Transverse colon (tissue), 4 donors: ENCODE measurements around the gene SNX32. TPM values are rescaled to one million over a fixed set of nuclear protein-coding genes. Genes with fewer than 3 reads are reported as not detected.
A peak's percentile ranks its signal among the peaks of the same experiment; 100 is the strongest.

Experiments used
- DNase-seq: peaks from one replicate; pipeline ENCODE4 v3.0.0-alpha.2; 2019
- H3K27ac ChIP-seq, 4 donors: fragments of 200-600 bp; sonication (generic); 2 replicates each; pipeline ENCODE4 v1.5.1; 2016 to 2018; ENCODE audit warnings: inconsistent platforms in 4 of 4
- H3K27me3 ChIP-seq: fragments of 200-600 bp; sonication (generic); 2 replicates; pipeline ENCODE4 v1.5.1; 2017; ENCODE audit warnings: inconsistent platforms
- H3K36me3 ChIP-seq, 4 donors: fragments of 200-600 bp; sonication (generic); 2 replicates each; pipeline ENCODE4 v1.5.1; 2017 to 2019; ENCODE audit warnings: inconsistent platforms in 4 of 4
- H3K4me1 ChIP-seq, 4 donors: fragments of 200-600 bp; sonication (generic); 2 replicates each; pipeline ENCODE4 v1.5.1; 2017 to 2020; ENCODE audit warnings: inconsistent platforms in 4 of 4
- H3K4me3 ChIP-seq, 4 donors: fragments of 200-600 bp; sonication (generic); 1 replicate in 1 of 4; 2 replicates in 3 of 4; pipeline versions ENCODE4 v1.5.1 to v1.6.1; 2017 to 2019; ENCODE audit warnings: inconsistent platforms in 4 of 4
- H3K9me3 ChIP-seq, 2 donors: fragments of 200-600 bp; sonication (generic); 2 replicates each; pipeline ENCODE4 v1.5.1; 2017 to 2019; ENCODE audit warnings: inconsistent platforms in 2 of 2
- CTCF ChIP-seq, 5 experiments: fragments of 200-600 bp in 3 of 5; fragments of 450-650 bp in 2 of 5; sonication (generic) in 3 of 5; IDR thresholded peaks; 1 replicate in 2 of 5; 2 replicates in 3 of 5; pipeline ENCODE4 v1.5.1; 2016 to 2017; ENCODE audit warnings: antibody characterized with exemption in 5 of 5, inconsistent platforms in 3 of 5, mild to moderate bottlenecking in 2 of 5, moderate library complexity in 1 of 5
- EP300 ChIP-seq: sonication (generic); formaldehyde crosslinking; IDR thresholded peaks from one replicate; pipeline ENCODE4 v1.6.1; 2017; ENCODE audit warnings: antibody characterized with exemption, low read depth
- POLR2A ChIP-seq: fragments of 450-650 bp; IDR thresholded peaks from one replicate; pipeline ENCODE4 v1.6.1; 2016; ENCODE audit warnings: antibody characterized with exemption, mild to moderate bottlenecking, moderate library complexity
- POLR2AphosphoS5 ChIP-seq, 3 donors: sonication (generic); formaldehyde crosslinking; IDR thresholded peaks; one replicate each; pipeline ENCODE4 v1.6.1; 2016; ENCODE audit warnings: antibody characterized with exemption in 3 of 3
- WGBS, 2 donors: methylation state at CpG; one replicate each; pipeline ENCODE4 v1.1.5; 2018; ENCODE audit warnings: low coverage in 1 of 2; 5-methylcytosine and 5-hydroxymethylcytosine counted together
- in situ Hi-C, 4 donors: fragments of 200-750 bp; cut with MboI; loops; one replicate each; pipeline versions ENCODE4 v1.15.0 to v1.15.1; 2017; ENCODE audit warnings: low sequenced_read_pairs in 3 of 4, low pct_ligation_motif_present in 1 of 4, low pct_unique_long_range_greater_than_20kb in 1 of 4
- intact Hi-C: fragments of 100-400 bp; cut with DNase I; formaldehyde crosslinking; loops from one replicate; pipeline ENCODE4 v1.15.1; 2023; ENCODE audit warnings: low total_unique reads
- total RNA-seq, 4 donors: library from RNA; depleted of rRNA; stranded (reverse); fragments of >200 nt; gene quantifications; one replicate each; pipeline ENCODE4 v1.1.0, GENCODE V29; 2016

SNX32 gene
- total RNA-seq, 4 donors from 2014 or later = 0.60 to 10.0 (median 1.6) TPM; not detected in 1

- Histone ChIP-seq H3K9me3 (no peaks in the 10 kb centered on the region), H3K4me3 (no peak overlapping the region), H3K36me3 (peaks cover 0 to 7% (median 3%) of the 10 kb centered on the region in 4 donors), H3K4me1 (peaks cover 12 to 53% (median 48%) of the 10 kb centered on the region in 4 donors), H3K27ac (peak overlapping the region; percentile 80 to 93 (median 86)), H3K27me3 (peaks cover 10% of the 10 kb centered on the region)
- peak in 2 of 3 donors; percentile 27 to 31 for TF ChIP-seq POLR2AphosphoS5 (IDR thresholded peaks at IDR 0.05)
- TF ChIP-seq POLR2A = no peak
- intact Hi-C loops = no loop called here
- WGBS, 2 donors = 47% methylated on average over 14 of the region's 16 CpGs; no CpG with 5 or more reads in 1 of the 2 donors
- DNase-seq = peak; percentile 88
- in situ Hi-C loops = no loop called here
Observed at GRCh38 chr11:65793144-65793581, 40.6 kb upstream of the SNX32 start.

- 71% methylated on average over 27 of the region's 29 CpGs; no CpG with 5 or more reads in 1 of the 2 donors for WGBS, 2 donors
- Histone ChIP-seq H3K4me1 (peaks cover 12 to 51% (median 47%) of the 10 kb centered on the region in 4 donors), H3K27me3 (peaks cover 8% of the 10 kb centered on the region), H3K9me3 (no peaks in the 10 kb centered on the region), H3K4me3 (no peak overlapping the region), H3K27ac (peak overlapping the region; percentile 80 to 93 (median 86)), H3K36me3 (peaks cover 0 to 7% (median 3%) of the 10 kb centered on the region in 4 donors)
- peak; percentile 66 for DNase-seq
- TF ChIP-seq POLR2AphosphoS5 (IDR thresholded peaks at IDR 0.05) (no peak), CTCF (IDR thresholded peaks at IDR 0.05) (peak in 1 of 5 experiments; percentile 10)
- in situ Hi-C loops (no loop called here), intact Hi-C loops (no loop called here)
Observed at GRCh38 chr11:65793625-65794400, 40.0 kb upstream of the SNX32 start.

GRCh38 chr11:65794570-65795510, 38.9 kb upstream of the SNX32 start:
- in situ Hi-C loops (no loop called here), intact Hi-C loops (no loop called here)
- peaks cover 12 to 42% (median 41%) of the 10 kb centered on the region in 4 donors for H3K4me1 ChIP-seq
- TF ChIP-seq EP300 = no peak
- TF ChIP-seq POLR2AphosphoS5 (IDR thresholded peaks at IDR 0.05) = no peak
- no peak for TF ChIP-seq CTCF (IDR thresholded peaks at IDR 0.05)
- no peak for TF ChIP-seq POLR2A
- H3K4me3 ChIP-seq = no peak overlapping the region
- DNase-seq = no peak
- no peaks in the 10 kb centered on the region for H3K9me3 ChIP-seq
- peaks cover 12% of the 10 kb centered on the region for H3K27me3 ChIP-seq
- H3K27ac ChIP-seq = no peak overlapping the region
- 89% methylated on average over 39 of the region's 42 CpGs; no CpG with 5 or more reads in 1 of the 2 donors for WGBS, 2 donors
- H3K36me3 ChIP-seq = peaks cover 0 to 7% (median 3%) of the 10 kb centered on the region in 4 donors

GRCh38 chr11:65796726-65797601, 36.8 kb upstream of the SNX32 start:
- H3K27me3 ChIP-seq = peaks cover 29% of the 10 kb centered on the region
- in situ Hi-C loops = no loop called here
- 45 to 73% methylated on average over 3 to 15 of the region's 15 CpGs for WGBS, 2 donors
- intact Hi-C loops = no loop called here
- H3K36me3 ChIP-seq = peaks cover 0 to 7% (median 3%) of the 10 kb centered on the region in 4 donors
- H3K27ac ChIP-seq = no peak overlapping the region
- TF ChIP-seq EP300 (no peak), POLR2AphosphoS5 (IDR thresholded peaks at IDR 0.05) (no peak), POLR2A (no peak), CTCF (IDR thresholded peaks at IDR 0.05) (no peak)
- no peak for DNase-seq
- H3K4me3 ChIP-seq = no peak overlapping the region
- H3K4me1 ChIP-seq = peaks cover 9 to 22% (median 22%) of the 10 kb centered on the region in 4 donors
- H3K9me3 ChIP-seq = no peaks in the 10 kb centered on the region
